Measurements from ENCODE around the gene FHL2.
"Not testable (repeated sequence)": the region's sequence is repeated elsewhere in the genome, so short reads cannot be mapped to it uniquely, and the experiment has no call there.

The FHL2 gene

DNA sequence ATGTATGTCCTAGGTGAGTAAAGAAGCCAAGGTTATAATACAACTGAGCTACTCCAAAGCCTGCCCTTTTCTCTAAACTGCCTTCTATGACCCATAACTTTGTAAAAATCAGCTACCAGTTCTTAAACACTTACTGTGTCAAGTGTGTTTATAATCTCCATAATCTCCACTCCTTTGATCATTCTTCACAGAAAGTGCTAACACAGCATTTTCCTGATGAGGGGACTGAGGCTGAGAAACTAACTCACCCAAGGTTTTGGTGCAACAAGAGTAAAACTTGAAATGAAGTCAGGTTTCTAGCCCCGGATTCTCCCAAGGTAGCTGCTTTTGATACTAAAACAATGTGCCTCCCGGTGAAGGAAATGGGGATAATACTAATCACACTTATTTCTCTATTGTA lies 63.4 kb downstream of the FHL2 start:
- no peak for DNase-seq

DNA sequence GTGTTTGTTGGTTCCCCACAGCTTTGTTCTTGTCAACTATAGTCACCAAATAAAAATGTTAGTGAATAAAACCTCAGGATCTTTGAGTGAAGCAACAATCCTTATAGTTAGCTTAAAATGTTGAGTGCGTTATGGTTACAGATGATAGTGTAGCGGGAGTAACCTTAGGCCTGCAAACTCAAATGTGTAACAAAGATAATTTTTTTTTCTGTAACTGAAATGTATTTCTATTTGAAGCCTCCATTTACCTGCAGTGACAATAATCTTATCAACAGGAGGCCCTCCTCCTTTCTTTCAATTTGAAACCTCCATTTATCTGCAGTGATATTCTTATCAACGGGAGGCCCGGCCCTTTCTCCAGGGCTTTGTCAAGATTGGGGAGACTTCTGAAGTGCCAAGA lies 64.6 kb downstream of the FHL2 start:
- no peak for DNase-seq

DNA sequence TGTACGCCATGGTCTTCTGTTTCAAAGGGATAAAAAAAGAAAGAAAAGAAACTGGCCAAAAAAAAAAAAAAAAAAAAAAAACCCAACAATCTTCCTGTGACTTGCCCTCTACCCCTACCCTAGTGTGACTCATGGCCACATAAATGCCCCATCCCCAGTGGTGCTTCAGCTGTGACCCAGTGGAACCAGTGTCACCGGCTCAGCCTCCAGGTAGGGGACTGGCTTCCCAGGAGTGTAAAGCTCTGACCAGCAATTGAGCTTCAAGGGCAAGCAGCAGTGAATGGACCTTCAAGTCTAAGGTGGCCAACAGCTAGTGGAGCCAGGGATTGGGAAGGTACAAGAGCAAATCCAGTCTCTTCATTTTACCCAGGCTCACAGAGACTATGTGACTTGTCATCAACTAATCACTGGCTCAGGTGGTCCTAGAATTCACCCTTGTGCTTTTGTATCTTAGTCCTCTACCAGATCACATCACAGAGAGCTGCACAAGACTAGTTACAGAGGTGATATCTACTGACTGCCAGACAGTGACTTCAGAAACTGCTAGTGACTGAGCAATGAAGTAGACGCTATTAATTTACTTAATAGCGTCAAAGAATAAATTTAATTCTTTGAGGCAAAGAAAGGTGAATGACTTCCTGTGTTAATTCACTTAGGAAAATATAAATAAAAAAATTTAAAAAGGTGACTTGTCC lies 68.0 kb downstream of the FHL2 start:
- DNase-seq, result no peak

DNA sequence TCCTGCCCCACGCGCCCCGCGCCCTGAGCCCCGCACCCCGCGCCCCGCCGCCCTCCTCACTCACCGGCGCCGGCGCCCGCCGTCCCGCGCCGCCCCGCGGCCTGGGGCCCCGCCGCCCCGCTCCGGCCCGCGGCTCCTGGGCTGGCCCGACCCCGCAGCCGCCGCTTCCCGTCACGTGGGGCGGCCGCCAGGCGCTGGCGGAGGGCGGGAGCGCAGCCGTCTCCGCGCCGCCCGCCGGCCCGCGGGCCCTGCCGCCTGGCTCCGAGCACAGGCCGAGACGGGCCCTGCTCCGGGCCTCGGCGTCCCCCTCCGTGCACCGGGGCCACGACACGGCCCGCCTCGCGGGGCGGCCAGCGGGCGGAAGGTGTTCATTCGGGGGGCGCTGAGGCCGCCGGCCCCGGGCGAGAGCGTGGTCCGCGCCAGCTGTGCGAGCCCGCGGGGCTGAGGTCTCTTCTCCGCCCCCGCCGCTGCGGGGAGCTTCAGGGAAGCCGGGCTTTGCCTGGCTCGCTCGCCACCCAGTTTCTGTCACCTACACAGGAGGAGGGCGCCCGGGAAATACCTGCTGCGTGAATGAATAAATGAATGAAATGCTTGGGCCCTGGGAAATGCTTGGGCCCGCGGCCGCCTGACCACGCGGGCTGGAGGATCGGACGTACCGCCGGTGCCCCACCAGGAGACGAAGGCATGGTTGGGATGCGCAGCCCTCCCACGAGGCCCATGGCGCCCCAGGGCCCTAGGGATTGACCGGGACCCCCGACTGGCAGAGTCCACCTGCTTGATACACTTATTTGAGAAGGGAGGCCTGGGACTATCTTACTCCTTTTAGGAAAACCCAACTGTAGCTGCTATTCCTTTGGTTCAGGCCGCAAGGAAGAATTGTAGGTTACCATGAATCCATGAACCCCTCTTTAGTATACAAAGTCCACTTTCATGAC lies 69.0 kb downstream of the FHL2 start, which contains the start of gene TGFBRAP1:
TGFBRAP1 (minus strand) TSS at position 175 of the 935 bp plus-strand sequence. CDS start 21,434 bp downstream, outside the sequence.
- no peak for DNase-seq

DNA sequence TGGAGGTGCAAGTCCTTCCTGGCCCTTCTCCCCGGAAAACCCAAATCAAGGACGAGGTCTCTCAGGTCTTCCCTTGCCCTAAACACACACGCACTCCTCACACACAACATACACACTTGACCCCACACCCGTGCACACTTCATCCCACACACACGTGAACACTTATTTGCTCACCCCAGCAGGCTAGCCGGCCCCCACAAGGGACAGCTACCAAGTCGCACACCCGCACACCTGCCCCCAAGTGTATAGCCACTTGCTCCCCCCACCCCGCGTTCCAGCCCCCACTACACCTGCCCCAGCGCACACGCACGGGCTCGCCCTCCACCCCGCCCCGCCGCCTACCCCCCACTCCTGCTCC lies 69.7 kb downstream of the FHL2 start:
- no peak for DNase-seq

DNA sequence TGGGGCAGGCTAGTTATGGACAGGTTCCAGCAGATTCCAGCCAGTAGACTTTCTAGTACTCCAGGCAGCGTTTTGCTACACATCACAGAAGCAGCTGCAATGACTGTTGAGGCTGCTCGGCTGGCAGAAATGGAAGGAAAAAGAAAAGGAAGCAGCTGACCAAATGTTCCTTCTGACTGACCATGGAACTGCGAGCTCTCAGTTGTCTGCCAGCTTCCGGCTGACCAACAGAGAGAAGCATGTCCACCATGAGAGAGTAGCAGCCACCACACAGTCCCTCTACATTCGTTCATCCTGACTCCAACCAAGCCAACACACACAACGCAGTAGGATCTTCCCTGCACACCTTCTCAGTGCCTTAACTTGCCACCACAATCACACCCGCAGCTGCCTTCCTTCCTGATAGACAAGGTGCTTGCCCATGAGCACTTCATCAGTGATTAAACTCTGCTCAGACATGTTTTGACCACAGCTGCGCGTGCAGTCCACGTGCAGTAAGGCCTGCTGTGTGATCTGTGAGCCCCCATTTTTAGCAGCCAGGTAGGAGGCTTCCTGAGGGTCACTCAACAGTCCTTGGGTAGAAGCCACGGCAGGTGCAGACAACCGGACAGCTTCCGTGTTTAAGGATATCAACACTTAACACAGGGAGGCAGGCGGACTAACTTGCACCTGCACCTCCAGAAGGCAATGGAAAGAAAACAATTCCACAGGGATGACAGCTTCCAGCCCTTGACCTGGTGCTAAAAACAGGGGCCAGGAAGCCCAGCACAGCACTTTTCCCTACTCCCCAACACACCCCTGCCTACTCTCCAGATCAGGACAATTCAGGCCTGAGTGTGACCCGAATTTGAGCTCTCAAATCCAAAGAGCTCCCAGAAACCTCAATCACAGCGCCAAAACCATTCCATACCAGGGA lies 70.3 kb downstream of the FHL2 start:
- DNase-seq, result no peak

DNA sequence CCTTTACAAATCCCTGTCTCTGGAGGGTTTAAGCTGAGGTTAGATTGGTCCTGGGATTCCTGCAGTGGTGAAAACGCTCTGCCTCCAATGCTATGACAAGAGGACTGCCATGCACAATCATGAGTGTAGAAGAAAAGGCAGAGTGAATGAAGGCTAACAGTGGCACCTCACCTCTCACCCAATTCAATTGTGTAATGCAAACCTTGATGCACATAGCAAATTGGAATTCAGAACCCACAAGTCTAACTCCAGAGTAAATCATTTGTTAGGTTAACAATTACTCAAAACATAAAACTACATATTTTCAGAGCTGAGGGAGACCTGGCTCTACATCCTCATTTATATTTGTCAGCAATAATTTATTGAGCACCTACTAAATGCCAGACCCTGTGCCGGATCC lies 71.2 kb downstream of the FHL2 start:
- no peak for DNase-seq

DNA sequence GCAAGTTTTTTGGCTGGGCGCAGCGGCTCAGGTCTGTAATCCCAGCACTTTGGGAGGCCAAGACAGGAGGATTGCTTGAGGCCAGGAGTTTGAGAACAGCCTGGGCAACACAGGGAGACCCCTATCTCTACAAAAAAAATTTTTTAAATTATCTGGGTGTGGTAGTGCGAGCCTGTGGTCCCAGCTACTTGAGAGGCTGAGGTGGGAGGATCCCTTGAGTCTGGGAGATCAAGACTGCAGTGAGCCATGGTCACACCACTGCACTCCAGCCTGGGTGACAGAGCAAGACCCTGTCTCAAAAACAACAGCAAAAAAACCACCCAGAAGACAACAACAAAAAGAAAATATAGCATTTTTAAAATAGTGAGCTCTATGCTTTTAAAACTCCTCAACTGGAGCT lies 71.6 kb downstream of the FHL2 start:
- DNase-seq, result not testable (repeated sequence)

DNA sequence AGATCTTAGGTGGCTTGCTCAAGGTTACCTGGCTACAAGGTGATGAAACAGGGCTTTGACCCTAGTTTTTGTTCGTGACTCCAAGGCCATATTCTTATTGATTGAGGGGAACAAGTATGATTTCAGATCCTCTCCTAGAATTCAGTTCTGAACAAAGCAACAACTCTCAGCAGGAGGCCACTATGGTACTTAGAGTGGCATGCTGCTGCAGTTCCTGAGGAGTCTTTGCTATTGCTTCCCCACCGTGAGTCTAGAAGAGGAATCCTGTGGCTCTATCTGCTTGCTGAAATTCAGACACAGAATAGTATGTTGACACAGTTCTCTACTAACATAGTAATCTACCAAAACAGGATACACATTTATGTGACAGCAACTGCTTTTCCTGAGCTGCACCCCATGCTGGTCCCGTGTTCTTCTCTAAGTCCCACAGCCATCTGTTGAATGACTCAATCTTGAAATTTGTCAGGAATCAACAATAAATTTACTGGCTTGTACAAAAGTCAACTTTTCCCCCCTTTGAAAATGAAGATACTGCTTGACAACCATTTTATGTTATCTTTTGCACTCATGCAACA lies 73.4 kb downstream of the FHL2 start:
- DNase-seq, result no peak

DNA sequence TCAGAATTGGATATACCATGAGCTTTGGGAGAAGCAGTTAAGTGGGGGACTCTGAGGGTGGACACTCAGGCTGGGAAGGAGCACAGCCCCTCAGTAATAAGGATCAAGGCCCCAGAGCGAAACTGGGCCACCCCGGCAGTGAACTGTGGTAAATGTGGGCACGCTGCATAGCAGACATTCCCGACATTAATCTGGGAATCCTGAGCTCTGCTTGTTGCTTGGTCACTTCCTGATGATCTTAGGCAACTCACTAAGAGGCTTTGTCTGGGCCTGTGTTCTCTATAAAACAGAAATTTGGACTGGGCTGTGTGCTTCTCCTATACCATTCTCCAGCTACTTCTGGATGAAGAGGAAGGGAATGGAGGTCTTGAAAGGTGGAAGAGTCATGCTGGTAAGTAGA lies 74.1 kb downstream of the FHL2 start:
- DNase-seq, result no peak

DNA sequence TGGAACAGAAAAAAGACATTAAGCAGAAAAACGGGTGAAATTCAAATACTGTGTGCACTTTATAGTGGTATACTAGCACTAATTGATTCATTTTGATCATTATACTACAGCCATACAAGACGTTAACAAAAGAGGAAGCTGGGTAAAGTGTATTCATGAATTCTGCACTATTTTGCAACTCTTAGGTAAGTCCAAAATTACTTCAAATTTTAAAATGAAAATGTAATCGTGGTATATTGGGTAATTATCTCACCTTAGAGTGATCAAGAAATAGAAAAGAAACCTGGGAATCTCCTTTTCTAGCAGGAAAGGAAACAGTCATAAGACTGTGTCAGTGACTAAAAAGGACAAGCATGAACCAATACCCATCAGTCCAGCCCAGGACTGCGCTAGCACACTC lies 74.8 kb downstream of the FHL2 start:
- no peak for DNase-seq

DNA sequence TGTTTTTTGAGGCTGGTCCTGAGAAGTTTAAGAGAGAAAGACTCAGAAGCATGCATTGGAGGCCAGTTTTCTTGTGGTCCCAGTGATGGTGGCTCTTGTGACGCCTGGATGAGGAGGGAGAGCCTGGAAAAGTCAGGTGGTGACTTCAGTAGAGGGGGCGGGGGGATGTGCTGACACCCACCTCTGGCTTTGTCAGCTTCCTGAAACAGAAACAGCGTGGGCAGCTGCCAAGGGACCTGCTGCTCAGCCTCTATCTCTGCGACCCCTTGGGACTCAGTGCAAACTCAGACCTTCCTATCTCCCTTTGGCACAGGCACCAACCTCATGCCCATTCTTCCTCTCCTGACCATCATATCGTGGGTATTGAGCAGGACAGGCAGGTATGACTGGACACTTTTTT lies 75.7 kb downstream of the FHL2 start:
- DNase-seq, result no peak

DNA sequence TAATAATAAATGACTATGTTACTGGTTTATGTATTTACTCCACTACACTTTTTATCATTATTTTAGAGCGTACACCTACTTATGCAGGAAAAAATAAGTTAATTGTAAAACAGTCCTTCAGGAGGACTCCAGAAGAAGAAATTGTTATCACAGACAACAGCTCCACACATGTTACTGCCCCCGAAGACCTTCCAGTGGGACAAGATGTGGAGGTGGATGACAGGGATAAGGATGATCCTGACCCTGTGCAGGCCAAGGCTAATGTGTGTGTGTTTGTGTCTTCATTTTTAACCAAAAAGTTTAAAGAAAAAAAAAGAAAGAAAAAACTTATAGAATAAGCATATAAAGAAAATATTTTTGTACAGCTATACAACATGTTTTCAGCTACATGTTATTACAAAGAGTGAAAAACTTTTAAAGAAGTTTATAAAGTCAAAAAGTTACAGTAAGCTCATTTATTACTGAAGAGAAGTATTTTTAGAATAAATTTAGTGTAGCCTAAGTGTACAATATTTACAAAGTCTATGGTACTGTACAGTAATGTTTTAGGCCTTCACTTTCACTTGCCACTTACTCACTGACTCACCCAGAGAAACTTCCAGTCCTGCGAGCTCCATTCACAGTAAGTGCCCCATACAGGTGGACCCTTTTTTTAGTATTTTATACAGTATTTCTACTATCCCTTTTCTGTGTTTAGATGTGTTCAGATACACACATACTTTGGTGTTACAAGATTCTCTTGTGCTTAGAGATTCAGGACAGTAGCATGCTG lies 76.8 kb downstream of the FHL2 start:
- DNase-seq, result no peak

DNA sequence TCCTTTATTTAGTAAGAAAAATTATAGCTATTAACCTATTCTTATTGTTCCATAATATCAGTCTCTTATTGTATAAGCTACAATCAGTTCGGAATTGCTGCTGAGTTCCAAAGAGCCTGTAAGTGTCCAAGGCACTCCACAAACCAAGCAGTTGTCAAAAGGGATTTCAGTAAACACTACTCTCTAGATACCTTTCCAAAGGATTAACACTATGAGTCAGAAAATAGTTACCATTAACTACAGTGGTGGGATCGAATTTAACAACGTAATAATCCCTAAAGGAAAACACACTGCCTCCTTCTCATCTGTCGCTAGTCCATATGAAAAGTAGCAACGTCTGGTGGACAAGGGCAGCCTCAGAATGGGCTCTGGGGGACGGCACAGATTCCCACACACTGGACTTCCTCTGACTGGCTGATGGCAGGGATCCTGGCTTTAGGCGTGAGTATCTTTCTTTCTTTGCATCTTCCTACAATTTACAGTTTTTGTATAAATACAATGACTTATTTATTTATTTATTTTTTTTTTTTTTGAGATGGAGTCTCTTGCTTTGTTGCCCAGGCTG lies 78.1 kb downstream of the FHL2 start:
- no peak for DNase-seq

DNA sequence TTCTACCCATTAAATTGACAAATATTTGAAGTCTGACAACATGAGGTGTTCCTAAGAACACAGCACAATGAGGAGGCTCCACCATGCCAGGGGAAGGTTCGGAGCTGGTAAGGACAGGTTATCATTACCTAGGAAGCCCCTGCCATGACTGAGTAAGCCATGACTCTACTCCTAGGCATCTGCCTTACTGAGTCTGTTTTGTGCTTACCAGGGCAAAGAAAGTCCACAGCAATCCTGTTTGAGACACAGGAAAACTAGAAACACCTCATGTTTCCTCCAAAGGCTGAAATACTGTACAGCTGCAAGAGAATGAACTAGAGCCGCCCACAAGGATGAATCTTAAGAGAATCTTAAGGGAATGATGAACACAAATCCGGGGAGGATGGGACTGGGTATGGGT lies 80.9 kb downstream of the FHL2 start:
- no peak for DNase-seq

DNA sequence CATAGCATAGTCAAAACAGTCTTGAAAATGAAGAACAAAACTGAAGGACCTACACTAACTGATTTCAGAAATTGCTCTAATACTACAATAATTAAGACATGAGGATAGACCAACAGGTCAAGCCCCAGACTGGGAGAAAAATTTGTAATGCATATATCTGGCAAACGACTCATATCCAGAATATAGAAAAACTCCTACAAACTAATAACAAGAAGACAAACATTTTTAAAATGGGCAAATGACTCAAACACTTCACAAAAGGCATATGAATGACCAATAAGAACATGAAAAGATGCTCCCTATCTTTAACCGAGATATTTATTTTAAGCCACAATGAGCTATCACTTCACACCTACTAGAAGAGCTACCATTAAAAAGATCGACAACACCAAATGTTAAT lies 83.5 kb downstream of the FHL2 start:
- DNase-seq, result no peak

DNA sequence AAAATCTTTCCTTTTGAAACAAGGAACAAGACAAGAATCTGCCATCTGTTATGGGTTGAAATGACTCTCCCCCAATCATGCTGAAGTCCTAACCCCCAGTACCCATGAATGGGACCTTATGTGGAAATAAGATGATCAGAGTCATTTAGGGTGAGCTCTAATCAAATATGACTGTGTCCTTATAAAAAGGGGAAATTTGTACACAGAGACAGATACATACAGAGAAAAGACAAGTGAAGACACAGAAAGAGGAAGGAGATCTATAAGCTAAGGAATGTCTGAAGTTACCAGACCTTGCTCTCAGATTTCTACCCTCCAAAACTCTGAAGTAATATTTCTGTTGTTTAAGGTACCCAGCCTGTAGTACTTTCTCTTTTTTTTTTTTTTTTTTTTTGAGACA lies 85.0 kb downstream of the FHL2 start:
- DNase-seq, result no peak

Measured in NCI-H1417 treated with DMSO at 0.1 percent for 48 hours (cell line).